Dermis microvascular lymphatic vessel endothelial cell (primary cell): ENCODE results near the gene NEMP1. TPM values are rescaled to one million over a fixed set of nuclear protein-coding genes. Genes with fewer than 3 reads are reported as not detected.

ENCODE experiments used
- DNase-seq, 2 donors: peaks; one replicate each; pipeline versions ENCODE4 v3.0.0 to v3.0.0-alpha.2; 2010; ENCODE audit warnings: low read depth in 2 of 2
- total RNA-seq: library from RNA; depleted of rRNA; stranded (reverse); fragments of >200 nt; gene quantifications from 2 replicates; pipeline ENCODE4 v1.2.1, GENCODE V29; 2014

The NEMP1 gene
- total RNA-seq, 1 donor from 2014 or later = 5.5 TPM

- no peak for DNase-seq
Measured at GRCh38 chr12:57107456-57108155, 29.0 kb upstream of the NEMP1 start.

GRCh38 chr12:57106021-57106708 is 27.6 kb upstream of the NEMP1 start:
- no peak for DNase-seq

GRCh38 chr12:57105011-57105753 is 26.6 kb upstream of the NEMP1 start:
- DNase-seq = no peak

DNA sequence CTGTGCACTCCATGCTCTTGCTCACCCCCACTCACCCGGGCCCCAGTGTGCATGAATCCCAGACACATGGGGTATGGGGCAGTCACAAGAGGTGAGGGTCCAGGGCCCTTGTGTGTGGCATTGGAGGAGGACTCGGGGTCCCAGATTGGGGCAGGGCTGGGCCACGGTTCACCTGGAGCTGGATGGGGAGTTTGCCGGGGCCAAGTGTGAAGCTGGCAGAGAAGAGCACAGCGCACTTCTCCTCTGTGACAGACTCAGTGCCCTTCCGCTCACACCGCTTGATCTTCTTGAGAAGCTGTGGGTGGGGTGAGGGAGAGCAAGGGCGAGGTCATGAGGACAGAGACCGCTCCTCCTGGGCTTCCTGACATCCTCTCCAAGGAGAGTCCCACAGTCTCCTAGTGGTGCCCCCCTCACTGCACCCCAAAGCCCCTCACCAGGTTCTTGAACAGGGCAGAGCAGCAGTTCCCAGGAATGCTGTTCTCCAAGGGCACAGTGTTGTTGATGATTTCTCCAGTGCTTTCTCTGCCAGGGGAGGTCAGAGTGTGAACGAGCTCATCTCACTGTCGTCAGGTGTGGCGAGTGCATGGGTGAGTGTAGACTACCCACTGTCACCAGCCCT is 25.8 kb upstream of the NEMP1 start:
- no peak for DNase-seq

DNA sequence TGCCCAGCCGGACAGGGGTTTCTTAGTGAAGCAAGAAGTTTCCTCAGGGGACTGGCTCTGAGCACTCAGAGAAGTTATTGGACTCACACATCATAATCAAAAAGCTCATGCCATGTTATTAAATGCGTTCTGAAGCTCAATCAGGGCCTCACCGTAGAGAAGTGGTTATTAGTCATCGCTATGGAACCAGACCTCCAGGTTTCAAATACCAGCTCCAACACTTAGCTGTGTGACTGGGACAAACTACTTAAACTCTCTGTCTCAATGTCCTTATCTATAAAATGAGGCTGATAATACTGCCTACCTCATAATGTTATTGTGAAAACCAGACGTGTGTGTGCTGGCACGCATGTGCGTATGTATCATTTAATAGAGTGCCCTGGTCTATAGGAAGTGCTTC is 25.3 kb upstream of the NEMP1 start:
- no peak for DNase-seq

GRCh38 chr12:57101892-57102695 is 23.5 kb upstream of the NEMP1 start:
- no peak for DNase-seq

- DNase-seq = no peak
Measured at GRCh38 chr12:57099766-57100165, 21.2 kb upstream of the NEMP1 start.

- DNase-seq = no peak
Measured at GRCh38 chr12:57099047-57099714, 20.6 kb upstream of the NEMP1 start.

GRCh38 chr12:57098546-57098945 is 20.0 kb upstream of the NEMP1 start:
- DNase-seq = no peak

DNA sequence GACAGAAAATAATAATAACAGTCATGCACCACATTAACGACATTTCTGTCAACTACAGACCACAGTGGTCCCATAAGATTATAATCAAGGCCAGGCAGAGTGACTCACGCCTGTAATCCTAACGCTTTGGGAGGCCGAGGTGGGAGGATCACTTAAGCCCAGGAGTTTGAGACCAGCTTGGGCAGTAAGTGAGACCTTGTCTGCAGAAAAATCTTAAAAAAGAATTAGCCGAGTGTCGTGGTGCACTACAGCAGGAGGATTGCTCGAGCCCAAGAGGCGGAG is 18.9 kb upstream of the NEMP1 start:
- no peak for DNase-seq

- no peak for DNase-seq
Measured at GRCh38 chr12:57096748-57097553, 18.4 kb upstream of the NEMP1 start.

DNA sequence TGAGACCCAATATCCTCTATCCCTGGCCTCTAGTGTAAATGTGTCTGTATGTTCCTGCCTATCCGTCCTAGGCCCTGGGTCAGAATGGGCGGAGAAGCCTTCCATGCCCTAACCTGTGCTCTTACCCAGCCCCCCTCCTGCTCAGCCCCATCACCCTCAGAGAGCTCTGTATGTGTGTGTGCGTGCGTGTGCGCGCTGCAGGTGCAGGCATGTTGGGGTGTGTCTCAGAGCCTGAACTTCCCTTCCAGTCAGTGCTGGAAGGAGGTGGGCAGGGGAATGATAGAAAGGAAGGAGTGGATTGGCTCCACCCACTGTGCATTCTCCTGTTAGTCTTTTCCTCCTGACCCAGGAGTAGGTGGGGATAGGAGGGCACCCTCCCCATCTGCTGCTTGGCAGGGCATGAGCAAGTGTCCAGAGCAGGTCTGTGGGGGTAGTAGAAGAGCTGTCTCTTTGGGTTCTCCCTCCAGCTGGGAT is 17.5 kb upstream of the NEMP1 start:
- DNase-seq = no peak

GRCh38 chr12:57095440-57095839 is 16.8 kb upstream of the NEMP1 start:
- no peak for DNase-seq

- DNase-seq = no peak
Measured at GRCh38 chr12:57094208-57095160, 15.9 kb upstream of the NEMP1 start.

DNA sequence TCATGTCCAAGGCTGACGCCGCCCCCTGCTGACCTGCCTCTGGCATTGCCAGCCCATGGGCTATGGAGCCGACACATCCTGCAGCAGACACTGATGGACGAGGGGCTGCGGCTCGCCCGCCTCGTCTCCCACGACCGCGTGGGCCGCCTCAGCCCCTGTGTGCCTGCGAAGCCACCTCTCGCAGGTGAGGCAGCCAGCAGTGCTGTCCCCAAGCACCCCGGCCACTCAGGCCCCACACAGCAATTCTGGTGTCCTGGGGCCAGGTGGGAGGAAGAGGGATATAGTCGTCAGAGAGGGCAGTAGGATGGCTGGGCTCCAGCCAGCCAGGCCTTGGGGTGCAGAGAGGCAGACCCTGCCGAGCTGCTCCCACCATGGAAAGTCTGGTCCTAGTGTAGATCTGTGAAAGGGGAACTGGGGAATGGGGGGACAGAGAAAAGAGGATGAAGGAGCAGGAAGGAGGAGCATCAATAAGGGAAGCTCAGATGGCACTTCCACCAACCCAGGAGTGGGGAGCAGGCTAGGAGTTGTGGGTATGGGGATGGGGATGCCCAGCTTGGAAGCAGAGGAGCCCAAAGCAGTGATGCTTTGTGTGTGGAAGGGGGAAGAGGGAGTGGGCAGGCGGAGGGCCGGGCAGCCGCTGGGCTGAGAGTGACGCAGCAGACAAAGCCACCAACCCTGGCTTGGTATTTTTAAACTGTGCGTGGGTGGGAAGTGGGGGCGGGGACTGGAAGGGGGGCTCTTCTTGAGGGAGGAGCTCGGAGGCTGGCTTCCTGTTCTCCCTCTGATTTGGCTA is 15.0 kb upstream of the NEMP1 start:
- peak in 1 of 2 donors; percentile 62 for DNase-seq

DNA sequence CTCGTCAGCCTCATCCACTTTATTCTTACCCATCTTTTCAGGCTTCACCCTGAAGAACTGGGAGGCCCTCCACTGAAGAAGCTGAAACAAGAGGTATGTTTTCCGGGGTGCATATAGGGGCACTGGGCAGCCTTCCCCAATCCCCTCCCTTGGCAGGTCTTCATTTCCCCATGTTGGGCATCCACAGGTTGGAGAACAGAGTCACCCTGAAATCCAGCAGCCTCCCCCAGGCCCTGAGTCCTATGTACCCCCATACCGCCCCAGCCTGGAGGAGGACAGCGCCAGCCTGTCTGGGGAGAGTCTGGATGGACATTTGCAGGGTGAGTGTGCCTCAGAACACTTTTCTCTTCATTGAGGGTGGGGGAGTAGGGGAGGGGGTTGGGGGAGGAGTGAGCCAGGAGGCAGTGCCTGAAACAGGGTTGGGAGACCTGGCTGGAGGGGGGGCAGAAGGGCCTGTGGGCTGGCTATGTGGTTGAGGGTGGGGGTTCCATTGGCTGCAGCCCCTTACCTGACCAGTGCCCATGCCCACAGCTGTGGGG is 14.4 kb upstream of the NEMP1 start:
- no peak for DNase-seq

DNA sequence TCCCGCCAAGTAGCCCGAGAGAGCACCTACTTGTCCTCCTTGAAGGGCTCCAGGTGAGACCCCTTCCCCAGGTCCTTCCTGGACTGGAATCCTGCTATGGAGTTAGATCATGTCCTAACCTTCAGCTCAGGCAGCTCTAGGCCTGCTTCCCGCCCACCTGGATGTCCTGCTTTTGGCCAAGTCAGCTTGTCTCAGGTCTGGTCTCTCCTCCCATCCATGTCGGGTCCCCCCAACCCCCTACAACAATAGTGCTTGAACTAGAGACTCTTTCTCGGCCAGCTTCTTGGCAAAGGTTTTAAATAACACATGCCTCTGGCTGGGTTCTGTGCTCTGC is 13.9 kb upstream of the NEMP1 start:
- DNase-seq = no peak
